ENCODE data around the gene SHMT2. TPM values are rescaled to one million over a fixed set of nuclear protein-coding genes. Genes with fewer than 3 reads are reported as not detected.

SHMT2 gene
- total RNA-seq, 1 donor from 2014 or later, result 490 TPM

- H3K36me3 ChIP-seq (ENCODE audit: control insufficient read depth, insufficient read depth, low read length), result no peaks in the 10 kb centered on the region
- DNase-seq (ENCODE audit: low read depth), result no peak
- peak overlapping the region; percentile 38 for H3K4me3 ChIP-seq (ENCODE audit: low read depth, low read length)
- H3K27me3 ChIP-seq (ENCODE audit: control insufficient read depth, insufficient read depth, low read length), result peaks cover 88% of the 10 kb centered on the region
- TF ChIP-seq CTCF (IDR thresholded peaks at IDR 0.05; ENCODE audit: insufficient read depth, low read length, poor library complexity, severe bottlenecking), result no peak
Observed at GRCh38 chr12:57240066-57240921, 10.8 kb downstream of the SHMT2 start.

DNA sequence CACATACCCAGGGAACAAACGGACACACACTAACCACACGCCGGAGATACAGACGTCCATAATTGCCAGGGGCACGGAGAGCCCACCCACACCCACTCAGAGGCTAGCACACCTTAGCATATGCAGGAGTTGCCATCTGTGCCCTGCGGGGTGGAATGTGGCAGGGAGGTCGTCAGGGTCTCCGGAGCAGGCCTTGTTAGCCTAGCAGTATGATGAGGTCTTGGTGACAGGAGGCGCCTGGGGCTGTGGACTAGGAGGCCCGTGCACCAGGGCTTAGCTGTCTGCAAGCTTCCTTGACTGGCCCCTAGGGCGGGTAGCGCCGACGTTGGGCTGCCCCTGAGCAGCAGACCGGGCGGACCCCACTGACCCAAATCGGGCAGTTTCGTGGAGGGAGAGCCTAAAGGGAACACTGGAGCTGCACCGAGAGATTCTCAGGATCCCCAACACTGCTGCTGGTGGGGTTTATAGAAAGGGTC lies 11.5 kb downstream of the SHMT2 start:
- no peak for DNase-seq (ENCODE audit: low read depth)
- Histone ChIP-seq H3K27me3 (ENCODE audit: control insufficient read depth, insufficient read depth, low read length) (peaks cover 83% of the 10 kb centered on the region), H3K4me3 (ENCODE audit: low read depth, low read length) (no peak overlapping the region), H3K36me3 (ENCODE audit: control insufficient read depth, insufficient read depth, low read length) (no peaks in the 10 kb centered on the region)
- no peak for TF ChIP-seq CTCF (IDR thresholded peaks at IDR 0.05; ENCODE audit: insufficient read depth, low read length, poor library complexity, severe bottlenecking)

DNA sequence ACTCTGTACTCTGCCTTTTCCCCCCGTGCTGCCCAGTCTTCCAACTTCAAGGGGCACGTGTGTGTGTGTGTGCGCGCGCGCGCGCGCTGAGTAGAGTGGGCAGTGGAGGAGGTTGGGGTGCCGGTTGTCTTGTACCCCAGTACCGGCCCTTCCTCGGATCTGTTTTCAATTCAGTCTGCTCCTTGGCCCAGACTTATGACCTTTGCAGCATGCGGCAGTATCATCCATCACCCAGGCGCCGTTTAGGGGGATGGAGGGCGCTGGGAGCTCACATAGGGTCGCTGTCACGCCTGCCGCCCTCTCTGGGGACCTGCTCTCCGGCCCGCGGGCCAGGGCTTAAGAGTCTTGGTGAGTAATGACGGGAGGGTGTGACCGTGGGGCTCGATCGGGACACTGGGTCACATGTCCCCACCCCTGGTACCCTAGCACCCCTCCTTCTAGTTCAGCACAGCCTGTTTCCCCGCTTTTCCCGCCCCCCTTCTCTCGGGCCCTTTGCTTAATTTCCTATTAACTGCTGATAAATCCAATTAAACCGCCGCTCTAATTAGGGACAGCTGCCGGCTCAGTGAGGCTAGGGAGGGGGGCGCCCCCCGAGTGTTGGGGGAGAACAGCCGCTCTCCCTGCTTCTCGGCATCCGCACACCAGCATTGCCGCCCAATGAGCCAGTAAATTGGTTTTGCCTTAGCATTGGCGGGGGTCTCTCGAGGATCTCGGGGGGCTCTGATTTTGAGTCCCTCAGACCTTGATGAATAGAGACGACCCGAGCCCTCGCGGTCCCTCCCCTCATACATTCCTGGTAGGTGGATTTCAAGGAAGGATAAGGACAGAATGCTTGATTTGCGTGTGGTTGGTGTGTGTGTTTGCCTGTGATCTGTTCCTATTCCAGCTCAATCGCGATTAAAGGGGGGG lies 12.1 kb downstream of the SHMT2 start:
- DNase-seq (ENCODE audit: low read depth), result no peak
- Histone ChIP-seq H3K4me3 (ENCODE audit: low read depth, low read length) (no peak overlapping the region), H3K27me3 (ENCODE audit: control insufficient read depth, insufficient read depth, low read length) (peaks cover 76% of the 10 kb centered on the region), H3K36me3 (ENCODE audit: control insufficient read depth, insufficient read depth, low read length) (no peaks in the 10 kb centered on the region)
- TF ChIP-seq CTCF (IDR thresholded peaks at IDR 0.05; ENCODE audit: insufficient read depth, low read length, poor library complexity, severe bottlenecking), result no peak

DNA sequence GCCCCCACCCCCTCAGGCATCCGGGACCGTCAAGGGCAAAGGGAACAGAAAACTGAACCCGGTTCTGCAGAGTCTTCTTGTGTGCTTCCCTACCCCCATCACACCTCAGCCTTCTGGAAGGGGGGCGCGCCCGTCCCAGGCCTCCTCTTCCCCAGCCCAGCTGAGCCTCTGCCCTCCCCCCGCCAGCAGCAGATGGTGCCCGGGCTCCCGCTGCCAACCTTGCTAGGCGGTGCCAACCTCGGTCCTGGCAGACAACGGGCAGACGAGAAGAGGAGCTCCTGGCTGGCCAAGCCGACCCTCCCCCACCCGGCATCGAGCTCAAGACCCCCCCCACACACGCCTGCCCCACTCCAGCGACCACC lies 12.8 kb downstream of the SHMT2 start:
- Histone ChIP-seq H3K4me3 (ENCODE audit: low read depth, low read length) (no peak overlapping the region), H3K27me3 (ENCODE audit: control insufficient read depth, insufficient read depth, low read length) (peaks cover 69% of the 10 kb centered on the region), H3K36me3 (ENCODE audit: control insufficient read depth, insufficient read depth, low read length) (no peaks in the 10 kb centered on the region)
- no peak for DNase-seq (ENCODE audit: low read depth)
- no peak for TF ChIP-seq CTCF (IDR thresholded peaks at IDR 0.05; ENCODE audit: insufficient read depth, low read length, poor library complexity, severe bottlenecking)

GRCh38 chr12:57242691-57243454 lies 13.4 kb downstream of the SHMT2 start:
- DNase-seq (ENCODE audit: low read depth), result no peak
- TF ChIP-seq CTCF (IDR thresholded peaks at IDR 0.05; ENCODE audit: insufficient read depth, low read length, poor library complexity, severe bottlenecking), result peak; percentile 87

More at GRCh38 chr12:57242691-57243454, 13.4 kb downstream of the SHMT2 start:
- Histone ChIP-seq H3K4me3 (ENCODE audit: low read depth, low read length) (peak overlapping the region; percentile 15), H3K27me3 (ENCODE audit: control insufficient read depth, insufficient read depth, low read length) (peaks cover 64% of the 10 kb centered on the region), H3K36me3 (ENCODE audit: control insufficient read depth, insufficient read depth, low read length) (no peaks in the 10 kb centered on the region)
